HG03097 (cell line): ENCODE results near the gene PXDN.
"Not testable (repeated sequence)": the region's sequence is repeated elsewhere in the genome, so short reads cannot be mapped to it uniquely, and the experiment has no call there.

ENCODE experiments used
- ATAC-seq: cut with Tn5 transposase; IDR thresholded peaks from one replicate; pipeline ENCODE4 v1.9.1; 2021; ENCODE audit not compliant: unreplicated experiment, low FRiP score

Gene PXDN

GRCh38 chr2:1742681-1743395, 1.5 kb downstream of the PXDN start:
- no peak for ATAC-seq

GRCh38 chr2:1742301-1742680, 2.0 kb downstream of the PXDN start:
- ATAC-seq = no peak

- ATAC-seq = no peak
Observed at GRCh38 chr2:1741851-1742250, 2.5 kb downstream of the PXDN start.

GRCh38 chr2:1740716-1741589, 3.4 kb downstream of the PXDN start:
- no peak for ATAC-seq

- ATAC-seq = no peak
Observed at GRCh38 chr2:1739961-1740715, 4.2 kb downstream of the PXDN start.

GRCh38 chr2:1739322-1739957, 4.9 kb downstream of the PXDN start:
- ATAC-seq = no peak

GRCh38 chr2:1738646-1739302, 5.5 kb downstream of the PXDN start:
- no peak for ATAC-seq

- no peak for ATAC-seq
Observed at GRCh38 chr2:1738163-1738562, 6.2 kb downstream of the PXDN start.

- no peak for ATAC-seq
Observed at GRCh38 chr2:1736997-1737480, 7.3 kb downstream of the PXDN start.

GRCh38 chr2:1736045-1736444, 8.3 kb downstream of the PXDN start:
- no peak for ATAC-seq

GRCh38 chr2:1733298-1733697, 11.0 kb downstream of the PXDN start:
- ATAC-seq = not testable (repeated sequence)

- no peak for ATAC-seq
Observed at GRCh38 chr2:1731963-1732768, 12.1 kb downstream of the PXDN start.

- no peak for ATAC-seq
Observed at GRCh38 chr2:1731447-1731962, 12.8 kb downstream of the PXDN start.

GRCh38 chr2:1730015-1730927, 14.0 kb downstream of the PXDN start:
- no peak for ATAC-seq

- ATAC-seq = no peak
Observed at GRCh38 chr2:1729242-1729641, 15.1 kb downstream of the PXDN start.

GRCh38 chr2:1728821-1729220, 15.5 kb downstream of the PXDN start:
- no peak for ATAC-seq

GRCh38 chr2:1727796-1728474, 16.4 kb downstream of the PXDN start:
- ATAC-seq = no peak
